IMR-90 (cell line): ENCODE measurements around the gene SLCO6A1. TPM values are rescaled to one million over a fixed set of nuclear protein-coding genes. Genes with fewer than 3 reads are reported as not detected.

ENCODE experiments used
- polyA plus RNA-seq, 3 experiments: library from polyadenylated mRNA; depleted of rRNA; stranded (reverse); fragments of >200 nt; gene quantifications; 2 replicates each; pipeline ENCODE4 v1.2.3, GENCODE V29; 2012; ENCODE audit warnings: low replicate concordance in 1 of 3
- total RNA-seq: library from RNA; depleted of rRNA; stranded (reverse); fragments of >200 nt; gene quantifications from 2 replicates; pipeline ENCODE4 v1.2.3, GENCODE V29; 2012; rRNA removed

The SLCO6A1 gene
- total and polyA plus RNA-seq, 2 of the 4 experiments (the other 2 are of a cell fraction) = not detected

Other genes starting within 250 kb of the SLCO6A1 start
- not detected in 2 replicates for gene SLCO4C1, start 202.7 kb downstream of the SLCO6A1 start, total RNA-seq
- not detected in 2 replicates for gene SLCO4C1, start 202.7 kb downstream of the SLCO6A1 start, polyA plus RNA-seq (2012; rRNA removed)